Measurements from ENCODE around the gene KAZN.

The KAZN gene

GRCh38 chr1:14718476-14718875, 120.0 kb downstream of the KAZN start:
- DNase-seq: no peak

DNA sequence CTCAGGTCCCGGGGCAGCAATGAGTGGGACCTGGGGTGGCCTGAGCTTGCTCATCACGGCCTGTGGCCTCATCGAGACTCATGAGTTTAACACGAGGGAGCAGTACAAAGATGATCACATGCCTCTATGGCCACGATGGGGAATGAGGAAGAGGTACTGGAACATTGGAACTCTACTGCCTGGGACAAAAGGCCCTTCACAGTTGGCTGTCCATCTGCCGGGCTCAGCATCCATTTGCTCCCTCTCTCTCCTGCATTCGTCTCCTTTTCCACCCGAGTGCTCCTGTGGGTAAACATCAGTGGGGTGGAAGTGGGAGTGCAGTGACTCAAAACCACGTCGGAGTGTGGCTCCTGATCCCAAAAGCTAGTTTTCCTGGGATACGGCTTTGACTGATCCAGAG, 124.9 kb downstream of the KAZN start:
- no peak for DNase-seq

- DNase-seq: no peak
These were observed 125.8 kb downstream of the KAZN start for GRCh38 chr1:14724246-14724645.

- DNase-seq: no peak
These were observed 126.2 kb downstream of the KAZN start for GRCh38 chr1:14724678-14725077.

- DNase-seq: no peak
These were observed 126.8 kb downstream of the KAZN start for GRCh38 chr1:14725238-14725637.

DNA sequence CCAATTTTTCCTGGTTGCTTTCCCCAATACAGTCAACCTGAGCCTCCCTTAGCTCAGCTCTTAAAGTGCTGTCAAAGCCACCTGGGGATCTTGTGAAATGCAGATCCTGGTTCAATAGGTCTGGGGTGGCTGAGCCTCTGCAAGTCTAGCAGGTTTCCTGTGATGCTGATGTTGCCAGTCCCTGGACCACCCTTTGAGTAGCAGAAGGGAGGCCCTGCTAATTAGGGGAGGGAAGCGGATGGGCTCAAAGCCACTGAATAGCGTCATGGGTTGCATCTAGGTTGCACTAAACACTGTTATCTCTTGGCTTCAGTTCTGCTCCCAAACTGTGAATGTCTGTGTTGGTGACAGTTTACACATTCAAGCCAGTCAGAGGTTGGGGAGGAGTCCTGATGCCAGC, 127.2 kb downstream of the KAZN start:
- no peak for DNase-seq

GRCh38 chr1:14726606-14727005, 128.1 kb downstream of the KAZN start:
- DNase-seq: no peak

DNA sequence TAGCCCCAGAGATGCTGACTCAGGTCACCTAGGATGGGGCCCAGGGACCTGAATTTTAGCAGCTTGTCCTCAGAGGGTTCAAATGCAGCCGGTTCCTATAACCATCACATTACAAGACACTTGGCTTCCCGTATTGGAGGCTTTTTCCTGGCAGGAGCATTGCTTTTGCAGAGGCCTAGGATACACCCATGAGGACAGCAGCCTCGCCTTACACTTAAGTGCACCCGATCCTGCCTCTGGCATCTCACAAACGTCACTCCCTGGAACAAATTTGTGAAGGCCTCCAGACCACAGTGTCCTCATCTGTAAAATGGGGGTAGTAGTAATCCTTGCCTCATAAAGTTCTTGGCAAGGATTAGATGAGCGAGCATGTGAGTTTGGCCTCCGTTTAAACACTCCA, 130.0 kb downstream of the KAZN start:
- DNase-seq: no peak

- DNase-seq: no peak
These were observed 134.2 kb downstream of the KAZN start for GRCh38 chr1:14732728-14733047.

DNA sequence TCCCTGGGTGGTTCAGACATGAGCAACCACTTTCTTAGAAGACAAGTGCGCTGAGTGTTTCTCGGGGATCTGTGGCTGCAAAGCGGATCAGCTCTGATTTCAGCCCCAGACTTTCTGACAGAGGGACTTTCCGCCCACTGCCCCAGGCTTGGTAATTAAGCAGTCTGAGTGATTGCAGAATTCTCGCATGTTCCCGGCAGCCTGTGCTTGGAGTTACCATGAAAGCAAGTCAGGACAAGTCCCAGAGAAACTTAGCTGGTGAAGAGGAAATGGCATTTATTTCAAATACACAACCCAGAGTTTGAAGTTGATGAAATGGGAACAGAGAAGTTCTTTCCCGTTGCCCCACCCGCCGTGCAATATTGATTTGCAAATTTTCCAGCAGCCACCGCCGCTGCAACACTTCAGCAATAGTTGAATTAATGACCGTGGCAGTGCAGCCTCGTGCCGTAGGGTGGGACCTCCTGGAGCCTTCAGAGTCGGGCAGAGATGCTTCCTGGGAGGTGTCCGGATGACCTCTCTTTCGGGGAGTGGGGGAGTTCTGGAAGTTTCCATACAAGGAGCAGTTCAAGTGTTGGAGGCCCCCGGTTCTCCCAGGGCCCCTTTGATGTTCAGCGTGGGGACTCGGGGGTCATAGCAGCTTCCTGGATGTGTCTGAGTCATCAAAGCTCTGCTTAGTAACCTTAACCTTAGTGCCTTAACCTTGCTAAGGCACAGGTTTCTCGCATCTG, 134.7 kb downstream of the KAZN start:
- DNase-seq: no peak

- DNase-seq: no peak
These were observed 135.3 kb downstream of the KAZN start for GRCh38 chr1:14733779-14734140.

GRCh38 chr1:14735841-14736240, 137.4 kb downstream of the KAZN start:
- DNase-seq: no peak

- DNase-seq: no peak
These were observed 139.1 kb downstream of the KAZN start for GRCh38 chr1:14737561-14738094.

DNA sequence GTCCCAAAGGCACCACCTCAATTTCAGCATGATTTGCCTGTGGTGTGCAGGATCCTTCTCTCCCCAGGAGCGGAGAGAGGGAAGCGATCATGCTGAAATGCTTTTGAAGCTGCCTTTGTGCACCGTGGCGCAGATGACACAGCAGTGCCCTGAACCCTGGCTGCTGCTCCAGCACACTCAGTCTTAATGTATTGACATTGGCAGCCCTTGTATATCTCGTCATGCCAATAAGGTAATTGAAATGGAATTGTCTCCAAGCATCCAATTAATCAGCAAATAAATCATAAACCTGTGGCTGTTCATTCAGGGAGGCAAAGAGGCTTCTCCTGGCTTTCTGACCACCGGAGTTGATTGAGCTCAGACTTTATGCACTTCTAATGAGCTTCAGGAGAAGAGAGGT, 139.8 kb downstream of the KAZN start:
- DNase-seq: no peak

GRCh38 chr1:14738647-14739046, 140.2 kb downstream of the KAZN start:
- no peak for DNase-seq

- DNase-seq: no peak
These were observed 140.8 kb downstream of the KAZN start for GRCh38 chr1:14739082-14739832.

GRCh38 chr1:14740016-14740415, 141.5 kb downstream of the KAZN start:
- no peak for DNase-seq

DNA sequence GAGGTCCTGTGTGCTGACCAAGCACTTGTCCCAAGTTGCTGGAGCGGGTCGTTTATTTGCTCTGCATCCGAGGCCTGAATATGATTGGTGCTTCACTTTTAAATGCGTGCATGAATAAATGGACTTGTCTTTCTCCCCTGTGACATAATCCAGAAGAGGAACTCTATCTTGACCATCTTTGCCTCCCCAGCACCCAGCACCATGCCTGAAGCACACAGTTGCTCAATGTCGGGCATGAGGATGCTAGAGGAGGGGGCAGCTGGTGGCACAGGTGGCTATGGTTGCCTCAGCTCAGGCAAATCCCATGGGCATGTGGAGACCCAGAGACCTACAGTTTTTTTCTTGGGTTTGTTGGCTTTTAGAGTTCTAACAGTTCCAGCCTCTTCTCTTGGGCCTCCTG, 142.6 kb downstream of the KAZN start:
- no peak for DNase-seq

DNA sequence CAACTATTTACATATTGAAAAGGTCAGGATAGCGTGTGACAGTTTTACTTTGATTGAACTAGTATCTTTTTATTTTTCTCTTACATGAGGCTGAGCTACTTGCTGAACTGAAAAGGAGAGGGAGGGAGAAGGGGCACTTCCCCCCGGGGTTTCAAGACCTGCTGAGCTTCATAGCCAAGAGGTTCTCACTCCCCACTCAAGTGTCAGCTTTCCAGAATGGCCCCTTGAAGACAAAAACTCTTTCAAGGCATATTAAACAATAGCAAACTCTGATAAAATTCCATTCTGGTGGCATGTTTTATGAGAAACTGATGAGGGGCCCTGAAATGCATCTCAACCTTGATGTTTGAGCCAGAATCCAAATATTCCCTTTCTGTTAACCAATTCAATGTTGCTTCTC, 143.0 kb downstream of the KAZN start:
- DNase-seq: no peak

DNA sequence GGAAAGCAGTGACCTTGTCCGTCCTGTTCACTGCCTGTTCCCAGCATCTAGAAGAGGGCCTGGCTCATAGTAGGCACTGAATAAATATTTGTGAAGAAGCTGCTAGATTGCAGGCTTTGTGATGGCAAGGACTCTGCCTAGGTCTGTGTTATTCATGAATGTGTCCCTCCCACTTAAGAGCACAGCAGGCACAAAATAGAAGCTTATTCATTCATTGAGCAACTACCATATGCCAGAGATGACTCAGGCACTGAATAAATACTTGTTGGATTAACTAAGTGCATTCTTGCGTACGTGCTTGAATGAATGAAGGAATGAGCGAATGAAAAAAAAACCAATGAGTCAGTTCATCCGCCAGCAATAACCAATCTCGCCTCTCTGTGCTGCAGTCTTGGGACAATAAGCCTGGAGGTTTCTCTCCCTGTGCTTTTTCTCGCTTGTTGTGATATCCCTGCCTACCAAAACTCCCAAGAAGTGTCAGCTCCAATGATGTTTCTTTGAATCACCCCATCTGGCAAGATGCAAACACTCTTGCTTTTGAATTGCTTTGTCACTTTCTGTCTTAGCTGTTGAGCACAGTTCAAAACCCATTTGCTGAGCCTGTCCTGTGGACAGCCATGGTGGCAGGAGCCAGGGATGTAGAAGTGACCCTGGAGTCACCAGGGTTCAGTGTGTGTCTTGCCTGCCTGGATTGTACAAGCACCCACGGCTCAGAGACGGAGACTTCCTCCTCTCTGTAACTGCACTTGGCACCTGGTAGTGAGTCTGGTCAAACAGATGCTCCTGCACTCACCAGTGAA, 143.9 kb downstream of the KAZN start:
- DNase-seq: no peak

- no peak for DNase-seq
These were observed 144.9 kb downstream of the KAZN start for GRCh38 chr1:14743368-14743767.

DNA sequence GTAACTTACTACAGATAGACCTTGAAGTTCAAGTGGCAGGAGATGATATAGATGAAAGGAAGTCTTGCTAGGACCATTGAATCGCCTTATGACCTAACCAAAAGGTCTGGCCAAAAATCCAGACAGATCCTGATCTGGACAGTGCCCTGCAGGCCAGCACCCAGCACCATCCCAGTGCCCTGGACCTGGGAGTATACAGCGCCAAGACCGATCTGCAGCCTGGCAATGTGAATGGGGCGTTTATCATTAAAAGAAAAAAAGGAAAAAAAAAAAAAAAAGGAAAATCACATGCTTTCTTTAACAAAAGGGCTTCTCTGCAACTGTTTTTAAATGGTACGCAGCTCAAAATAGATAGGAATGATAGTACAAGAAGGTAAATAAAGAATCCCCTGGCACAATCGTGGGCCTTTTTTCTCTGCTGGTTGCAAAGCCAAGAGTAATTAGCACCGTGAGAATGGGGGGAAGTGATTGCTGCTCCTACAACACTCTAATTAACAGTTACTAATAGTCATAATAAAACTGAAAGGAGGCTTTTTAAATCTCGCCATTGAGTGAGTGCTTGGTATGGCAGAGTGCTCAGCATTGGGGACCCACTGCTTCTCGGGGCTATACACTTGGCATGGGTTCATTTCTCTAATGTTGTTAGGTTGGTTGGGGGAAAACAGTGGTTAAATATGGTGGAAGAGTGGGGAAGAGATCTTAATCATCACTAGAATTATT, 146.7 kb downstream of the KAZN start:
- DNase-seq: no peak

DNA sequence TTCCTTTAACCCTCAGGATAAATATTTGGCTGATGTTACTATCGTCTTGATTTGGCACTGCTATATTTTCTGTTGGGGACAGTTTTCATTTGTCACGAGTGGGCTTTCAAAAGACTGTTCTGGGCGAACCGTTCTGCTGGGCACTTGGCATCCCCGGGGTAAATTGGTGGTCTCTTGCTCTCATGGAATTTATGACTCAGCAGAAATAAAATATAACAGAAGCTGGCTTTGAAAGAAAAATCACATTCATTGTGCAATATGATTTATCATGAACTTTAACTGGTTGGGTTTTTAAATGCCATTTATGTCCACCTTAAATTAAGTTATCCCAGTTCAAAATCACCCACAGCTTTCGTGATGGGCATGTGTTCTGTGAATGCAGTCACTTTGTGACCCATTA, 147.3 kb downstream of the KAZN start:
- no peak for DNase-seq

All from stimulated activated naive CD4-positive, alpha-beta T cell treated with Interleukin-2 at 50 U/mL for 16 hours (primary cell).